CD14-positive monocyte (primary cell): ENCODE results near the gene GCGR. TPM values are rescaled to one million over a fixed set of nuclear protein-coding genes. Genes with fewer than 3 reads are reported as not detected.

Experiments used
- DNase-seq, 3 donors: peaks; one replicate each; pipeline ENCODE4 v3.0.0-alpha.2; 2011 to 2022
- H2AFZ ChIP-seq: 2 replicates; pipeline ENCODE4 v1.6.0; 2012; ENCODE audit warnings: mild to moderate bottlenecking, low read depth, low read length, inconsistent platforms; ENCODE audit not compliant: insufficient read depth, poor library complexity, severe bottlenecking
- H3K27ac ChIP-seq, 2 donors: 1 replicate in 1 of 2; 2 replicates in 1 of 2; pipeline ENCODE4 v1.5.1; 2012 to 2013; ENCODE audit warnings: low read length in 2 of 2, control low read depth in 1 of 2, inconsistent platforms in 1 of 2, low read depth in 1 of 2, mild to moderate bottlenecking in 1 of 2
- H3K27me3 ChIP-seq, 2 donors: one replicate each; pipeline versions ENCODE4 v1.6.0 to v1.6.1; 2011 to 2013; ENCODE audit warnings: low read length in 2 of 2; ENCODE audit not compliant: control insufficient read depth in 2 of 2, insufficient read depth in 2 of 2
- H3K36me3 ChIP-seq, 2 donors: replicated peaks in 1 of 2; 1 replicate in 1 of 2; 2 replicates in 1 of 2; pipeline versions ENCODE4 v1.5.1 to v1.6.1; 2012 to 2013; ENCODE audit warnings: low read length in 2 of 2, control low read depth in 1 of 2, inconsistent platforms in 1 of 2, mild to moderate bottlenecking in 1 of 2; ENCODE audit not compliant: insufficient read depth in 2 of 2, control insufficient read depth in 1 of 2
- H3K4me1 ChIP-seq, 2 donors: 1 replicate in 1 of 2; 2 replicates in 1 of 2; pipeline versions ENCODE4 v1.5.1 to v1.6.1; 2012 to 2013; ENCODE audit warnings: low read length in 2 of 2, control low read depth in 1 of 2, inconsistent platforms in 1 of 2, mild to moderate bottlenecking in 1 of 2, moderate library complexity in 1 of 2; ENCODE audit not compliant: insufficient read depth in 2 of 2, control insufficient read depth in 1 of 2
- H3K4me2 ChIP-seq: replicated peaks from 2 replicates; pipeline ENCODE3; 2012; ENCODE audit warnings: low read length, moderate library complexity, mild to moderate bottlenecking; ENCODE audit not compliant: poor library complexity, severe bottlenecking; ENCODE audit errors: extremely low read depth
- H3K4me3 ChIP-seq, 3 experiments: fragments of 200-600 bp in 1 of 3; sonication (generic) in 1 of 3; replicated peaks in 1 of 3; 1 replicate in 2 of 3; 2 replicates in 1 of 3; pipeline ENCODE4 v1.5.1; 2011 to 2013; ENCODE audit warnings: low read length in 3 of 3, mild to moderate bottlenecking in 3 of 3, control low read depth in 2 of 3, low read depth in 2 of 3, inconsistent platforms in 1 of 3, moderate library complexity in 1 of 3
- H3K79me2 ChIP-seq: 2 replicates; pipeline ENCODE4 v1.6.0; 2012; ENCODE audit warnings: mild to moderate bottlenecking, control low read depth, inconsistent platforms, low read length, moderate library complexity; ENCODE audit not compliant: insufficient read depth
- H3K9ac ChIP-seq: 2 replicates; pipeline ENCODE4 v1.6.0; 2017; ENCODE audit warnings: low read length, mild to moderate bottlenecking; ENCODE audit not compliant: insufficient read depth, poor library complexity, severe bottlenecking
- H3K9me3 ChIP-seq, 2 donors: replicated peaks in 1 of 2; 1 replicate in 1 of 2; 2 replicates in 1 of 2; pipeline versions ENCODE4 v1.5.1 to v1.6.1; 2012 to 2013; ENCODE audit warnings: low read length in 2 of 2, control low read depth in 1 of 2; ENCODE audit not compliant: control insufficient read depth in 1 of 2, insufficient read depth in 1 of 2
- H4K20me1 ChIP-seq: 2 replicates; pipeline ENCODE4 v1.6.0; 2012; ENCODE audit warnings: mild to moderate bottlenecking, low read length, control low read depth, moderate library complexity; ENCODE audit not compliant: insufficient read depth
- H3K27ac Mint-ChIP-seq, 7 donors: one replicate each; pipeline ENCODE4 v1.8.0; 2020; ENCODE audit warnings: mild to moderate bottlenecking in 7 of 7, mixed read lengths in 7 of 7, moderate library complexity in 6 of 7, inconsistent platforms in 2 of 7
- H3K27me3 Mint-ChIP-seq, 3 donors: one replicate each; pipeline ENCODE4 v1.8.0; 2021 to 2022; ENCODE audit warnings: low read depth in 3 of 3, mild to moderate bottlenecking in 3 of 3, mixed read lengths in 3 of 3, moderate library complexity in 3 of 3, inconsistent platforms in 1 of 3
- H3K36me3 Mint-ChIP-seq, 2 donors: one replicate each; pipeline ENCODE4 v1.8.0; 2020; ENCODE audit warnings: mixed read lengths in 2 of 2, inconsistent platforms in 1 of 2, mild to moderate bottlenecking in 1 of 2
- H3K4me1 Mint-ChIP-seq: one replicate; pipeline ENCODE4 v1.8.0; 2020; ENCODE audit warnings: mild to moderate bottlenecking, mixed read lengths
- H3K4me3 Mint-ChIP-seq, 2 donors: one replicate each; pipeline ENCODE4 v1.8.0; 2020; ENCODE audit warnings: mild to moderate bottlenecking in 2 of 2, mixed read lengths in 2 of 2, moderate library complexity in 1 of 2
- H3K9me3 Mint-ChIP-seq, 7 donors: one replicate each; pipeline ENCODE4 v1.8.0; 2020 to 2022; ENCODE audit warnings: mixed read lengths in 7 of 7, mild to moderate bottlenecking in 6 of 7, moderate library complexity in 6 of 7, inconsistent platforms in 2 of 7
- WGBS: methylation state at CpG from one replicate; pipeline ENCODE4 v1.1.5; 2013; ENCODE audit warnings: missing lambda C conversion rate; ENCODE audit not compliant: insufficient coverage; 5-methylcytosine and 5-hydroxymethylcytosine counted together
- intact Hi-C, 2 donors: fragments of 100-400 bp; cut with micrococcal nuclease; formaldehyde crosslinking; loops; one replicate each; pipeline versions ENCODE4 v1.15.0 to v1.15.1; 2023
- polyA plus RNA-seq, 3 donors: library from polyadenylated mRNA; depleted of rRNA in 1 of 3; unstranded in 2 of 3; stranded (reverse) in 1 of 3; fragments of 300-500 nt in 2 of 3; fragments of >200 nt in 1 of 3; fragmentation: Illumina TruSeq in 2 of 3; gene quantifications; 1 replicate in 2 of 3; 2 replicates in 1 of 3; pipeline ENCODE4 v1.2.3, GENCODE V29; 2012 to 2021
- TF ChIP-seq, protein P1 (sequence below): fragments of 200-600 bp; IDR thresholded peaks from one replicate; pipeline ENCODE4 v1.8.0; 2022; ENCODE audit warnings: antibody characterized with exemption, mild to moderate bottlenecking

Gene GCGR
- polyA plus RNA-seq, 3 donors: not detected

DNA sequence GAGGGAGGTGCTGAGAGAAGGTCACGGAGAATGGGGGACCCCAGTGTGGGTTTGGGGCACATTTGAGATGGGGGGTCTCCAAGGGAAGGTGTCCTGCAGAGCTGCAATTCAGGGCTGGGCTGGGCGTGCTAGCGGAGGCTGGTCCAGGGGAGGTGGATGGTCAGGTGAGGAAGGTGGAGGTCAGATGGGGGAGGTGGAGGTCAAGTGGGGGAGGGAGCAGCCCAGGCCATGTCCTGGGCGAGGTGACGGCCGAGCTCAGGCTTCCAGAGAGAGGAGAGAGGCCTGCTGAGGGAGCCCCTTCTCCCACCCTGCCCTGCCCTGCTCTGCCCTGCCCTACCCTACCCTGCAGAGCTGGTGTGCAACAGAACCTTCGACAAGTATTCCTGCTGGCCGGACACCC, 6.5 kb downstream of the GCGR start:
- no peak overlapping the region for H3K4me2 ChIP-seq
- no peaks in the 10 kb centered on the region for H3K79me2 ChIP-seq
- Mint-ChIP-seq H3K36me3 (no peaks in the 10 kb centered on the region), H3K4me3 (no peak overlapping the region), H3K4me1 (no peaks in the 10 kb centered on the region), H3K27me3 (peaks cover 23 to 51% (median 41%) of the 10 kb centered on the region in 3 donors), H3K9me3 (peaks cover 0 to 4% (median 2%) of the 10 kb centered on the region in 7 donors), H3K27ac (no peak overlapping the region)
- no peak overlapping the region for H2AFZ ChIP-seq
- TF ChIP-seq, protein P1, sequence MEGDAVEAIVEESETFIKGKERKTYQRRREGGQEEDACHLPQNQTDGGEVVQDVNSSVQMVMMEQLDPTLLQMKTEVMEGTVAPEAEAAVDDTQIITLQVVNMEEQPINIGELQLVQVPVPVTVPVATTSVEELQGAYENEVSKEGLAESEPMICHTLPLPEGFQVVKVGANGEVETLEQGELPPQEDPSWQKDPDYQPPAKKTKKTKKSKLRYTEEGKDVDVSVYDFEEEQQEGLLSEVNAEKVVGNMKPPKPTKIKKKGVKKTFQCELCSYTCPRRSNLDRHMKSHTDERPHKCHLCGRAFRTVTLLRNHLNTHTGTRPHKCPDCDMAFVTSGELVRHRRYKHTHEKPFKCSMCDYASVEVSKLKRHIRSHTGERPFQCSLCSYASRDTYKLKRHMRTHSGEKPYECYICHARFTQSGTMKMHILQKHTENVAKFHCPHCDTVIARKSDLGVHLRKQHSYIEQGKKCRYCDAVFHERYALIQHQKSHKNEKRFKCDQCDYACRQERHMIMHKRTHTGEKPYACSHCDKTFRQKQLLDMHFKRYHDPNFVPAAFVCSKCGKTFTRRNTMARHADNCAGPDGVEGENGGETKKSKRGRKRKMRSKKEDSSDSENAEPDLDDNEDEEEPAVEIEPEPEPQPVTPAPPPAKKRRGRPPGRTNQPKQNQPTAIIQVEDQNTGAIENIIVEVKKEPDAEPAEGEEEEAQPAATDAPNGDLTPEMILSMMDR: no peak
- no peak overlapping the region for H3K9ac ChIP-seq
- H3K27me3 ChIP-seq: peaks cover 0 to 33% of the 10 kb centered on the region in 2 donors
- DNase-seq: no peak
- no peaks in the 10 kb centered on the region for H3K36me3 ChIP-seq
- no peaks in the 10 kb centered on the region for H4K20me1 ChIP-seq
- H3K4me1 ChIP-seq: no peaks in the 10 kb centered on the region
- intact Hi-C loops: no loop called here
- no peak overlapping the region for H3K4me3 ChIP-seq
- no peak overlapping the region for H3K27ac ChIP-seq
- H3K9me3 ChIP-seq: no peaks in the 10 kb centered on the region
- 85% methylated on average over 1 of the region's 8 CpGs for WGBS

DNA sequence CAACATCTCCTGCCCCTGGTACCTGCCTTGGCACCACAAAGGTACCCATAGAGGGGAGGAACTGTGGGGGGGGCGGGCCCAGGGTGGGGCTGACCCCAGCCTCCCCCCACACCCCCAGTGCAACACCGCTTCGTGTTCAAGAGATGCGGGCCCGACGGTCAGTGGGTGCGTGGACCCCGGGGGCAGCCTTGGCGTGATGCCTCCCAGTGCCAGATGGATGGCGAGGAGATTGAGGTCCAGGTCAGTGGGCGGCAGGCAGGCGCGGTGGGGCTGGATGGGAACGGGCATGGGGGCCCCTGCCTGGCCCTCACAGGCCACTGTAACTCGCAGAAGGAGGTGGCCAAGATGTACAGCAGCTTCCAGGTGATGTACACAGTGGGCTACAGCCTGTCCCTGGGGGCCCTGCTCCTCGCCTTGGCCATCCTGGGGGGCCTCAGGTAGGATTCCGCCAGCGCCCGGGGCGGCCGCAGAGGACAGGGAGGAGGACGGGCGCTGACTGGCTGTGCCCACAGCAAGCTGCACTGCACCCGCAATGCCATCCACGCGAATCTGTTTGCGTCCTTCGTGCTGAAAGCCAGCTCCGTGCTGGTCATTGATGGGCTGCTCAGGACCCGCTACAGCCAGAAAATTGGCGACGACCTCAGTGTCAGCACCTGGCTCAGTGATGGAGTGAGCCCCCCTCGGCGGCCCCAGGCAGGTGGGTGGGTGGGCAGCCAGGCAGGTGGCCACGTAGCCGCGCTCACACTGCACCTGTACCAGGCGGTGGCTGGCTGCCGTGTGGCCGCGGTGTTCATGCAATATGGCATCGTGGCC, 7.1 kb downstream of the GCGR start:
- H3K4me1 ChIP-seq: no peaks in the 10 kb centered on the region
- no peak overlapping the region for H3K27ac Mint-ChIP-seq
- H3K9me3 Mint-ChIP-seq: peaks cover 0 to 4% (median 2%) of the 10 kb centered on the region in 7 donors
- no peaks in the 10 kb centered on the region for H3K36me3 Mint-ChIP-seq
- TF ChIP-seq, protein P1: no peak
- no peaks in the 10 kb centered on the region for H3K9me3 ChIP-seq
- H3K36me3 ChIP-seq: no peaks in the 10 kb centered on the region
- H3K27ac ChIP-seq: no peak overlapping the region
- H3K4me2 ChIP-seq: no peak overlapping the region
- H3K27me3 ChIP-seq: peaks cover 0 to 27% of the 10 kb centered on the region in 2 donors
- intact Hi-C loops: no loop called here
- no peaks in the 10 kb centered on the region for H3K79me2 ChIP-seq
- no peak overlapping the region for H3K4me3 Mint-ChIP-seq
- DNase-seq: no peak
- no peak overlapping the region for H3K4me3 ChIP-seq
- no peaks in the 10 kb centered on the region for H4K20me1 ChIP-seq
- 91% methylated on average over 39 of the region's 42 CpGs for WGBS
- no peak overlapping the region for H3K9ac ChIP-seq
- H3K4me1 Mint-ChIP-seq: no peaks in the 10 kb centered on the region
- peaks cover 19 to 48% (median 35%) of the 10 kb centered on the region in 3 donors for H3K27me3 Mint-ChIP-seq
- no peak overlapping the region for H2AFZ ChIP-seq
